ENCODE results near the gene DLG3.

Gene DLG3

GRCh38 chrX:70437921-70438665 is 6.5 kb upstream of the DLG3 start:
- DNase-seq (ENCODE audit: low read depth in 2 of 2): no peak

- DNase-seq (ENCODE audit: low read depth in 2 of 2): no peak
Measured at GRCh38 chrX:70439016-70439415, 5.6 kb upstream of the DLG3 start.

- no peak for DNase-seq (ENCODE audit: low read depth in 2 of 2)
Measured at GRCh38 chrX:70442224-70442623, 2.4 kb upstream of the DLG3 start.

- DNase-seq (ENCODE audit: low read depth in 2 of 2): no peak
Measured at GRCh38 chrX:70444946-70445656, 466 bp downstream of the DLG3 start.

- no peak for DNase-seq (ENCODE audit: low read depth in 2 of 2)
Measured at GRCh38 chrX:70445951-70446350, 1.3 kb downstream of the DLG3 start.

GRCh38 chrX:70446380-70447350 is 2.0 kb downstream of the DLG3 start:
- DNase-seq (ENCODE audit: low read depth in 2 of 2): no peak

GRCh38 chrX:70449457-70449966 is 4.9 kb downstream of the DLG3 start:
- no peak for DNase-seq (ENCODE audit: low read depth in 2 of 2)

GRCh38 chrX:70452143-70452733 is 7.6 kb downstream of the DLG3 start:
- peak; percentile 29 to 40 for DNase-seq (ENCODE audit: low read depth in 2 of 2)

GRCh38 chrX:70453024-70453618 is 8.5 kb downstream of the DLG3 start:
- DNase-seq (ENCODE audit: low read depth in 2 of 2): no peak

GRCh38 chrX:70454441-70455365 is 10.1 kb downstream of the DLG3 start:
- peak; percentile 26 to 38 for DNase-seq (ENCODE audit: low read depth in 2 of 2)

GRCh38 chrX:70455366-70456202 is 10.9 kb downstream of the DLG3 start:
- no peak for DNase-seq (ENCODE audit: low read depth in 2 of 2)

GRCh38 chrX:70456256-70456655 is 11.6 kb downstream of the DLG3 start:
- no peak for DNase-seq (ENCODE audit: low read depth in 2 of 2)

- DNase-seq (ENCODE audit: low read depth in 2 of 2): no peak
Measured at GRCh38 chrX:70461026-70461425, 16.4 kb downstream of the DLG3 start.

- no peak for DNase-seq (ENCODE audit: low read depth in 2 of 2)
Measured at GRCh38 chrX:70464051-70464450, 19.4 kb downstream of the DLG3 start.

- no peak for DNase-seq (ENCODE audit: low read depth in 2 of 2)
Measured at GRCh38 chrX:70466968-70467367, 22.3 kb downstream of the DLG3 start.

- no peak for DNase-seq (ENCODE audit: low read depth in 2 of 2)
Measured at GRCh38 chrX:70468709-70469108, 24.1 kb downstream of the DLG3 start.

- DNase-seq (ENCODE audit: low read depth in 2 of 2): no peak
Measured at GRCh38 chrX:70470850-70471289, 26.2 kb downstream of the DLG3 start.

GRCh38 chrX:70476166-70476933 is 31.7 kb downstream of the DLG3 start:
- DNase-seq (ENCODE audit: low read depth in 2 of 2): no peak

Data from stimulated activated CD8-positive, alpha-beta memory T cell treated with anti-CD3 and anti-CD28 coated beads, Interleukin-7, amount 100 ng/mL, for 4 hours (primary cell).